HepG2 (cell line): ENCODE measurements around the gene INF2. TPM values are rescaled to one million over a fixed set of nuclear protein-coding genes. Genes with fewer than 3 reads are reported as not detected.

Experiments
- ATAC-seq: fragments of 200-7000 bp; cut with Tn5 transposase; 3 replicates; pipeline ENCODE4 v1.9.1; 2020; ENCODE audit warnings: mild to moderate bottlenecking, moderate library complexity
- BruUV-seq: library from RNA; stranded (reverse); fragments of 400-500 nt; replicated peaks from 2 replicates; lab custom pipeline; 2021; lab: Mats Ljungman, UMichigan
- CTCF ChIA-PET: fragments of 300-600 bp; formaldehyde crosslinking; extraction: SDS; loops from one replicate; lab custom pipeline; 2021; ENCODE audit warnings: low total read pairs, inconsistent platforms, low intra/inter-chr PET ratio; lab: Yijun Ruan, JAX
- POLR2A ChIA-PET: fragments of 350-600 bp; sonication (Branson Sonifier 250); formaldehyde crosslinking; loops from one replicate; lab custom pipeline; 2020; ENCODE audit warnings: antibody characterized with exemption, inconsistent platforms; lab: Yijun Ruan, JAX
- DNase-seq: peaks from one replicate; pipeline ENCODE4 v3.0.0-alpha.2; 2015; ENCODE audit warnings: low spot score
- FAIRE-seq: peaks from 3 replicates; lab custom pipeline; 2011; peaks lifted over from hg19 to GRCh38; lab: Jason Lieb, UNC
- H2AFZ ChIP-seq: one replicate; pipeline ENCODE4 v1.6.1; 2011; ENCODE audit warnings: low read length, inconsistent platforms
- H3K27ac ChIP-seq: fragments of 300-600 bp; 3 replicates; pipeline ENCODE4 v1.8.0; 2011; ENCODE audit warnings: mixed run types, mild to moderate bottlenecking, mixed read lengths, low read length, inconsistent platforms; ENCODE audit not compliant: insufficient read depth; ENCODE audit errors: extremely low read length
- H3K27me3 ChIP-seq, 2 experiments: fragments of 200-600 bp in 1 of 2; 2 replicates in 1 of 2; 3 replicates in 1 of 2; pipeline versions ENCODE4 v1.6.0 to v1.8.0; 2011; ENCODE audit warnings: low read length in 2 of 2, mild to moderate bottlenecking in 2 of 2, moderate library complexity in 2 of 2, inconsistent platforms in 1 of 2; ENCODE audit not compliant: insufficient read depth in 2 of 2, control insufficient read depth in 1 of 2
- H3K36me3 ChIP-seq, 2 experiments: fragments of 200-600 bp in 1 of 2; replicated peaks in 1 of 2; 2 replicates in 1 of 2; 3 replicates in 1 of 2; pipeline versions ENCODE4 v1.5.1 to v1.8.0; 2011; ENCODE audit warnings: low read length in 2 of 2, inconsistent platforms in 1 of 2; ENCODE audit not compliant: insufficient read depth in 2 of 2, control insufficient read depth in 1 of 2
- H3K4me1 ChIP-seq: 2 replicates; pipeline ENCODE4 v1.5.1; 2012; ENCODE audit warnings: low read length, inconsistent platforms; ENCODE audit not compliant: insufficient read depth
- H3K4me2 ChIP-seq: 2 replicates; pipeline ENCODE4 v1.6.0; 2011; ENCODE audit warnings: low read depth, low read length, inconsistent platforms
- H3K4me3 ChIP-seq, 3 experiments: fragments of 200-600 bp in 1 of 3; sonication (generic), shearing (Covaris generic) in 1 of 3; replicated peaks in 1 of 3; 2 replicates each; pipeline ENCODE4 v1.5.1; 2011 to 2016; ENCODE audit warnings: low read length in 3 of 3, inconsistent platforms in 2 of 3, low read depth in 2 of 3, mild to moderate bottlenecking in 2 of 3, control low read depth in 1 of 3, mixed read lengths in 1 of 3; ENCODE audit not compliant: insufficient read depth in 1 of 3
- H3K79me2 ChIP-seq: one replicate; pipeline ENCODE4 v1.6.1; 2011; ENCODE audit warnings: low read length, inconsistent platforms; ENCODE audit not compliant: insufficient read depth
- H3K9ac ChIP-seq: 2 replicates; pipeline ENCODE4 v1.6.0; 2011; ENCODE audit warnings: mild to moderate bottlenecking, low read depth, low read length, inconsistent platforms; ENCODE audit not compliant: insufficient read depth
- H3K9me3 ChIP-seq: 2 replicates; pipeline ENCODE4 v1.5.1; 2012; ENCODE audit warnings: mild to moderate bottlenecking, low read length
- H4K20me1 ChIP-seq: 2 replicates; pipeline ENCODE4 v1.6.0; 2011; ENCODE audit warnings: inconsistent platforms, mild to moderate bottlenecking, low read length, moderate library complexity; ENCODE audit not compliant: insufficient read depth
- AKNA ChIP-seq: sonication (generic); formaldehyde crosslinking; IDR thresholded peaks from 2 replicates; pipeline ENCODE4 v1.4.0; 2020; ENCODE audit warnings: missing genetic modification reagents, borderline replicate concordance
- BHLHE40 ChIP-seq: IDR thresholded peaks from 2 replicates; pipeline ENCODE4 v1.6.1; 2011; ENCODE audit warnings: low read length, improper control_type of control experiment
- FOXC1 ChIP-seq: sonication (generic); formaldehyde crosslinking; IDR thresholded peaks from 2 replicates; pipeline ENCODE4 v1.8.0; 2022; ENCODE audit warnings: mild to moderate bottlenecking, missing genetic modification reagents, borderline replicate concordance
- NCOA1 ChIP-seq: sonication (generic); formaldehyde crosslinking; IDR thresholded peaks from 2 replicates; pipeline ENCODE4 v1.9.0; 2021; ENCODE audit warnings: missing genetic modification reagents
- PREB ChIP-seq: sonication (generic); formaldehyde crosslinking; IDR thresholded peaks from 2 replicates; pipeline ENCODE4 v1.4.0; 2020; ENCODE audit warnings: missing genetic modification reagents
- RNF2 ChIP-seq: fragments of 450-650 bp; conservative IDR thresholded peaks from 2 replicates; pipeline ENCODE4 v1.6.1; 2016; ENCODE audit warnings: low read depth
- SNRNP70 ChIP-seq: fragments of 200-400 bp; formaldehyde crosslinking; IDR thresholded peaks from 2 replicates; pipeline ENCODE4 v1.6.1; 2017; ENCODE audit warnings: mild to moderate bottlenecking, low read depth, low read length, moderate library complexity
- TAF1 ChIP-seq: sonication (generic); formaldehyde crosslinking; IDR thresholded peaks from 2 replicates; pipeline ENCODE4 v1.4.0; 2020; ENCODE audit warnings: missing genetic modification reagents
- TEF ChIP-seq: sonication (generic); formaldehyde crosslinking; IDR thresholded peaks from 2 replicates; pipeline ENCODE4 v1.5.0; 2020; ENCODE audit warnings: missing genetic modification reagents
- ZFP90 ChIP-seq: sonication (generic); formaldehyde crosslinking; IDR thresholded peaks from 2 replicates; pipeline ENCODE4 v1.8.0; 2022; ENCODE audit warnings: missing genetic modification reagents, mild to moderate bottlenecking, inconsistent platforms, borderline replicate concordance
- ZNF678 ChIP-seq: sonication (generic); formaldehyde crosslinking; IDR thresholded peaks from 2 replicates; pipeline ENCODE4 v1.4.0; 2020; ENCODE audit warnings: mild to moderate bottlenecking, missing genetic modification reagents
- WGBS: methylation state at CpG from one replicate; pipeline ENCODE4 v1.1.6; 2017; ENCODE audit warnings: low lambda C conversion rate; 5-methylcytosine and 5-hydroxymethylcytosine counted together
- in situ Hi-C: cut with HindIII; loops from 2 replicates; pipeline ENCODE4 v1.10.0; 2017; ENCODE audit warnings: low pct_unique_long_range_greater_than_20kb; ENCODE audit not compliant: extremely low pct_ligation_motif_present
- intact Hi-C: fragments of 100-400 bp; cut with micrococcal nuclease; formaldehyde crosslinking; loops from one replicate; pipeline ENCODE4 v1.10.0; 2022; ENCODE audit not compliant: unreplicated experiment
- polyA plus RNA-seq, 8 experiments: library from polyadenylated mRNA; depleted of rRNA in 3 of 8; stranded (reverse) in 7 of 8; unstranded in 1 of 8; fragments of >200 nt; fragmentation: Illumina TruSeq in 4 of 8; extraction: Trizol in 4 of 8; gene quantifications; 2 replicates each; pipeline versions ENCODE4 v1.2.1 to v1.2.3, GENCODE V29; 2011 to 2016; ENCODE audit warnings: low read depth in 4 of 8, missing spikeins in 1 of 8, mixed read lengths in 1 of 8; ENCODE audit not compliant: insufficient read depth in 1 of 8
- total RNA-seq, 5 experiments: library from RNA; depleted of rRNA; stranded (reverse); fragments of >200 nt; fragmentation: Illumina TruSeq; extraction: Trizol; gene quantifications; 2 replicates each; pipeline ENCODE4 v1.2.3, GENCODE V29; 2016; ENCODE audit warnings: low read depth in 1 of 5

Gene INF2
- total and polyA plus RNA-seq, 2 of the 13 experiments (the other 11 are each of a cell fraction or from before 2014, with no cell fraction given), result 16.4 to 26.4 TPM

- H3K36me3 ChIP-seq, result no peaks in the 10 kb centered on the region
- H3K4me1 ChIP-seq, result peaks cover 60% of the 10 kb centered on the region
- in situ Hi-C loops (loop anchor here (10.0 kb wide), 1 partner anchor 165 kb away; no protein-coding TSS in a partner anchor), intact Hi-C loops (no loop called here)
- FAIRE-seq (no peak), DNase-seq (no peak), ATAC-seq (no peak)
- WGBS, result 51% methylated on average over 27 of the region's 43 CpGs
- no peaks in the 10 kb centered on the region for H4K20me1 ChIP-seq
- 0 out of 2 replicates have a peak overlapping the region, but pooled peaks have one; percentile 23 for H3K4me2 ChIP-seq
- BruUV-seq, result no TSS peak
- H3K79me2 ChIP-seq, result no peaks in the 10 kb centered on the region
- no peak overlapping the region for H3K27ac ChIP-seq
- POLR2A ChIA-PET, result interaction anchor here (0.8 kb wide), 1 partner anchor 28 kb away, joined by 3 read pairs; no protein-coding TSS in a partner anchor
- H3K4me3 ChIP-seq, result no peak overlapping the region
- peaks cover 14 to 28% of the 10 kb centered on the region in 2 experiments; a peak in 4 of 5 replicates for H3K27me3 ChIP-seq
- CTCF ChIA-PET, result no interaction called here
- no peaks in the 10 kb centered on the region for H3K9me3 ChIP-seq
- TF ChIP-seq NCOA1 (no peak), TEF (CRISPR knock-in tag) (no peak), FOXC1 (CRISPR knock-in tag) (no peak)
- no peak overlapping the region for H3K9ac ChIP-seq
- no peak overlapping the region for H2AFZ ChIP-seq
Observed at GRCh38 chr14:104659764-104660523, 29.5 kb upstream of the INF2 start.

DNA sequence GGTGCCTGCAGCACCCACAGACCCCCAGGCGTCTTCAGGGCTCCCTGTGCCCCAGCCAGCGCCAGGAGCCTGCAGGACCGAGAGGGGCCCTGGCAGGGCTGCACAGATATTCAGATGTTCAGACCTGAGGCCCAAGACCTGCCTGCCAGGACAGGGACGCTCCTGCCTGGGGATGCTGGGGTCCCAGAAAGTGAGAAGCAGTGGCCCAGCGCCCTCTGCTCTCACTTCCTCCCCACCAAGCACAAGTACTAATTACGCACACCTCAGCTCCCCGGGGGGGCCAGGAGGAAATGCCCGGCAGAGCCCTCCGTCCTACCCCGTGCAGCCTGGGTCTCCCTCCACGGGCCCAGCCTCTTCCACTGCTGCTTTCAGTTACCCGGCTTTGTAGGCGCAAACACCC, 28.8 kb upstream of the INF2 start:
- H3K4me3 ChIP-seq, result no peak overlapping the region
- no peak for TF ChIP-seq RNF2
- TF ChIP-seq AKNA (CRISPR knock-in tag), result no peak
- TF ChIP-seq PREB (CRISPR knock-in tag), result no peak
- no peak for TF ChIP-seq SNRNP70
- no peak for TF ChIP-seq ZNF678 (CRISPR knock-in tag)
- TF ChIP-seq BHLHE40, result no peak
- TF ChIP-seq ZFP90 (CRISPR knock-in tag), result no peak
- no peak for TF ChIP-seq TAF1

More for the DNA sequence above, 28.8 kb upstream of the INF2 start:
- Histone ChIP-seq H3K79me2 (no peaks in the 10 kb centered on the region), H3K27ac (no peak overlapping the region), H3K4me2 (no peak overlapping the region), H3K4me1 (peaks cover 62% of the 10 kb centered on the region), H3K36me3 (no peaks in the 10 kb centered on the region), H3K9ac (no peak overlapping the region), H3K27me3 (peaks cover 14 to 24% of the 10 kb centered on the region in 2 experiments; a peak in 4 of 5 replicates), H3K9me3 (no peaks in the 10 kb centered on the region), H2AFZ (no peak overlapping the region), H4K20me1 (no peaks in the 10 kb centered on the region)
- POLR2A ChIA-PET, result interaction anchor here (0.8 kb wide), 1 partner anchor 28 kb away, joined by 3 read pairs; no protein-coding TSS in a partner anchor
- CTCF ChIA-PET, result no interaction called here
- DNase-seq (no peak), ATAC-seq (no peak), FAIRE-seq (no peak)
- in situ Hi-C loops, result no loop called here
- 42% methylated on average over 8 of the region's 13 CpGs for WGBS
- intact Hi-C loops, result no loop called here
- BruUV-seq, result no TSS peak
